Breast epithelium (tissue), 3 donors: Measurements from ENCODE around the gene SCTR.

ENCODE experiments used
- POLR2A ChIP-seq: fragments of 450-650 bp; IDR thresholded peaks from one replicate; pipeline ENCODE4 v1.6.1; 2016; ENCODE audit warnings: antibody characterized with exemption, mild to moderate bottlenecking, moderate library complexity
- TF ChIP-seq, protein P1 (sequence below), 3 donors: fragments of 450-650 bp; IDR thresholded peaks; one replicate each; pipeline ENCODE4 v1.5.1; 2016 to 2017; ENCODE audit warnings: antibody characterized with exemption in 3 of 3, mild to moderate bottlenecking in 3 of 3, moderate library complexity in 3 of 3

DNA sequence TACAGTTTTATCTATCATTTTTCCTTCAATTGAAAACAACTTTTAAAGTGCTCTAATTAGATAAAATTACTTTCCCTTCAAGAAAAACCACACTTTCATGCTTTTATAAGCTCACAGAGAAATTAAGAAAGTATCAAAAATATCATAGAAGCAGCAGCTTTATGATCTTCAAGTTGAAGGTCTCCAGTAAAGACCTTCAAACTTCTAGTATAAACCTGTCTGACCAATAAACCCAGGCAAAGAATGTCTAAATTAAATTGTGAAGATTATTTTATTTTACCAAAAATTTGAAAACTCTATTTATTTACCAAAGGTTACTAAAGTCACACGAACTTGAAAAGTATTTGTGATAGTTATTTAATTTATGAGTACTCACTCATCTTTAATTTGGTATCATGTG lies 9.3 kb upstream of the SCTR start:
- TF ChIP-seq, protein P1, sequence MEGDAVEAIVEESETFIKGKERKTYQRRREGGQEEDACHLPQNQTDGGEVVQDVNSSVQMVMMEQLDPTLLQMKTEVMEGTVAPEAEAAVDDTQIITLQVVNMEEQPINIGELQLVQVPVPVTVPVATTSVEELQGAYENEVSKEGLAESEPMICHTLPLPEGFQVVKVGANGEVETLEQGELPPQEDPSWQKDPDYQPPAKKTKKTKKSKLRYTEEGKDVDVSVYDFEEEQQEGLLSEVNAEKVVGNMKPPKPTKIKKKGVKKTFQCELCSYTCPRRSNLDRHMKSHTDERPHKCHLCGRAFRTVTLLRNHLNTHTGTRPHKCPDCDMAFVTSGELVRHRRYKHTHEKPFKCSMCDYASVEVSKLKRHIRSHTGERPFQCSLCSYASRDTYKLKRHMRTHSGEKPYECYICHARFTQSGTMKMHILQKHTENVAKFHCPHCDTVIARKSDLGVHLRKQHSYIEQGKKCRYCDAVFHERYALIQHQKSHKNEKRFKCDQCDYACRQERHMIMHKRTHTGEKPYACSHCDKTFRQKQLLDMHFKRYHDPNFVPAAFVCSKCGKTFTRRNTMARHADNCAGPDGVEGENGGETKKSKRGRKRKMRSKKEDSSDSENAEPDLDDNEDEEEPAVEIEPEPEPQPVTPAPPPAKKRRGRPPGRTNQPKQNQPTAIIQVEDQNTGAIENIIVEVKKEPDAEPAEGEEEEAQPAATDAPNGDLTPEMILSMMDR (IDR thresholded peaks at IDR 0.05) = no peak
- TF ChIP-seq POLR2A = no peak
